ENCODE data around the gene KERA. TPM values are rescaled to one million over a fixed set of nuclear protein-coding genes. Genes with fewer than 3 reads are reported as not detected.

The KERA gene
- total and polyA plus RNA-seq, 9 donors = 0.10 to 0.13 (median 0.10) TPM; not detected in 5

- H3K4me3 ChIP-seq = no peak overlapping the region
- H3K9me3 ChIP-seq = no peaks in the 10 kb centered on the region
- no peaks in the 10 kb centered on the region for H3K4me1 ChIP-seq (ENCODE audit: insufficient read depth)
- H3K36me3 ChIP-seq = no peaks in the 10 kb centered on the region
- no peaks in the 10 kb centered on the region for H3K27me3 ChIP-seq
- TF ChIP-seq POLR2A (IDR thresholded peaks at IDR 0.05) = no peak
- TF ChIP-seq EP300 (IDR thresholded peaks at IDR 0.05) = no peak
- 74 to 88% (median 85%) methylated on average over 2 of the region's 2 CpGs for WGBS, 3 donors
- DNase-seq = no peak
- H3K27ac ChIP-seq = no peak overlapping the region
- intact Hi-C loops (cut with DNase I) = no loop called here
Observed at GRCh38 chr12:91044586-91044985, 13.2 kb downstream of the KERA start.

GRCh38 chr12:91043408-91043807 lies 14.4 kb downstream of the KERA start:
- Histone ChIP-seq H3K4me3 (no peak overlapping the region), H3K4me1 (ENCODE audit: insufficient read depth) (no peaks in the 10 kb centered on the region), H3K27me3 (no peaks in the 10 kb centered on the region), H3K9me3 (no peaks in the 10 kb centered on the region), H3K36me3 (no peaks in the 10 kb centered on the region), H3K27ac (no peak overlapping the region)
- 72 to 79% (median 73%) methylated on average over 4 of the region's 4 CpGs for WGBS, 3 donors
- intact Hi-C loops (cut with DNase I) = no loop called here
- DNase-seq = no peak
- TF ChIP-seq EP300 (IDR thresholded peaks at IDR 0.05) = no peak
- no peak for TF ChIP-seq CTCF (IDR thresholded peaks at IDR 0.05)
- TF ChIP-seq POLR2A (IDR thresholded peaks at IDR 0.05) = no peak

- no peaks in the 10 kb centered on the region for H3K27me3 ChIP-seq
- WGBS, 3 donors = 8 to 14% (median 11%) methylated on average over 1 of the region's 1 CpG
- no peaks in the 10 kb centered on the region for H3K9me3 ChIP-seq
- no peak overlapping the region for H3K4me3 ChIP-seq
- DNase-seq = no peak
- peak overlapping the region in 1 of 2 donors; percentile 24 for H3K27ac ChIP-seq
- intact Hi-C loops (cut with DNase I) = no loop called here
- H3K36me3 ChIP-seq = no peaks in the 10 kb centered on the region
- H3K4me1 ChIP-seq (ENCODE audit: insufficient read depth) = no peaks in the 10 kb centered on the region
- no peak for TF ChIP-seq POLR2A (IDR thresholded peaks at IDR 0.05)
- TF ChIP-seq EP300 (IDR thresholded peaks at IDR 0.05) = no peak
Observed at GRCh38 chr12:91040096-91040755, 17.6 kb downstream of the KERA start.

GRCh38 chr12:91037276-91037675 lies 20.5 kb downstream of the KERA start:
- H3K9me3 ChIP-seq = no peaks in the 10 kb centered on the region
- intact Hi-C loops (cut with DNase I) = no loop called here
- H3K36me3 ChIP-seq = no peaks in the 10 kb centered on the region
- TF ChIP-seq EP300 (IDR thresholded peaks at IDR 0.05) (no peak), POLR2A (IDR thresholded peaks at IDR 0.05) (no peak), CTCF (IDR thresholded peaks at IDR 0.05) (no peak)
- no peak for DNase-seq
- H3K27me3 ChIP-seq = no peaks in the 10 kb centered on the region
- H3K27ac ChIP-seq = no peak overlapping the region
- H3K4me1 ChIP-seq (ENCODE audit: insufficient read depth) = no peaks in the 10 kb centered on the region
- H3K4me3 ChIP-seq = no peak overlapping the region

- TF ChIP-seq POLR2A (IDR thresholded peaks at IDR 0.05) = no peak
- no peak for TF ChIP-seq CTCF (IDR thresholded peaks at IDR 0.05)
- TF ChIP-seq EP300 (IDR thresholded peaks at IDR 0.05) = no peak
- H3K4me1 ChIP-seq (ENCODE audit: insufficient read depth) = no peaks in the 10 kb centered on the region
- 91 to 95% (median 95%) methylated on average over 2 of the region's 2 CpGs for WGBS, 3 donors
- no peaks in the 10 kb centered on the region for H3K36me3 ChIP-seq
- H3K27ac ChIP-seq = no peak overlapping the region
- no peak overlapping the region for H3K4me3 ChIP-seq
- no peak for DNase-seq
- H3K9me3 ChIP-seq = no peaks in the 10 kb centered on the region
- intact Hi-C loops (cut with DNase I) = no loop called here
- H3K27me3 ChIP-seq = no peaks in the 10 kb centered on the region
Observed at GRCh38 chr12:91033251-91033650, 24.6 kb downstream of the KERA start.
